IMR-90 (cell line): Measurements from ENCODE around the gene FSIP1. TPM values are rescaled to one million over a fixed set of nuclear protein-coding genes. Genes with fewer than 3 reads are reported as not detected.

Source experiments
- ATAC-seq: fragments of 200-7000 bp; cut with Tn5 transposase; 2 replicates; pipeline ENCODE4 v1.9.1; 2020; ENCODE audit warnings: low read depth, mild to moderate bottlenecking, moderate library complexity
- BruUV-seq: library from RNA; stranded (reverse); fragments of 400-500 nt; replicated peaks from 2 replicates; lab custom pipeline; 2021; lab: Mats Ljungman, UMichigan
- CTCF ChIA-PET: fragments of 300-600 bp; formaldehyde crosslinking; extraction: SDS; loops from one replicate; lab custom pipeline; 2021; ENCODE audit warnings: antibody characterized with exemption; lab: Yijun Ruan, JAX
- POLR2A ChIA-PET: fragments of 300-600 bp; sonication (Branson Sonifier 250); formaldehyde crosslinking; loops from one replicate; lab custom pipeline; 2022; ENCODE audit warnings: antibody characterized with exemption; ENCODE audit not compliant: unreplicated experiment; lab: Charles Lee
- DNase-seq: peaks from one replicate; pipeline ENCODE4 v3.0.0; 2013
- H2AFZ ChIP-seq: replicated peaks from 2 replicates; pipeline ENCODE3; 2013; ENCODE audit warnings: low read length, mild to moderate bottlenecking; ENCODE audit not compliant: poor library complexity
- H2AK5ac ChIP-seq: 2 replicates; pipeline ENCODE4 v1.6.1; 2013; ENCODE audit warnings: low read depth, low read length, inconsistent platforms
- H2AK9ac ChIP-seq: replicated peaks from 2 replicates; pipeline ENCODE3; 2013; ENCODE audit warnings: mild to moderate bottlenecking, low read depth, low read length, moderate library complexity; ENCODE audit not compliant: poor library complexity
- H2BK120ac ChIP-seq: 2 replicates; pipeline ENCODE4 v1.6.1; 2013; ENCODE audit warnings: low read depth, low read length, inconsistent platforms
- H2BK15ac ChIP-seq: 3 replicates; pipeline ENCODE4 v1.6.1; 2013; ENCODE audit warnings: low read depth, low read length, inconsistent platforms
- H2BK20ac ChIP-seq: 2 replicates; pipeline ENCODE4 v1.6.1; 2013; ENCODE audit warnings: low read depth, mild to moderate bottlenecking, inconsistent platforms, low read length, moderate library complexity
- H2BK5ac ChIP-seq: 2 replicates; pipeline ENCODE4 v1.6.1; 2013; ENCODE audit warnings: mild to moderate bottlenecking, low read depth, low read length, inconsistent platforms; ENCODE audit not compliant: poor library complexity, severe bottlenecking
- H3K14ac ChIP-seq: replicated peaks from 2 replicates; pipeline ENCODE4 v1.6.1; 2013; ENCODE audit warnings: low read depth, low read length, inconsistent platforms
- H3K18ac ChIP-seq: 2 replicates; pipeline ENCODE4 v1.6.1; 2013; ENCODE audit warnings: low read depth, low read length, control low read depth
- H3K23ac ChIP-seq: 2 replicates; pipeline ENCODE4 v1.6.1; 2013; ENCODE audit warnings: low read depth, low read length, inconsistent platforms
- H3K27ac ChIP-seq: 2 replicates; pipeline ENCODE4 v1.5.1; 2013; ENCODE audit warnings: mild to moderate bottlenecking, control low read depth, low read length; ENCODE audit not compliant: insufficient read depth
- H3K27me3 ChIP-seq: 2 replicates; pipeline ENCODE4 v1.6.1; 2013; ENCODE audit warnings: low read length; ENCODE audit not compliant: control insufficient read depth, insufficient read depth
- H3K36me3 ChIP-seq: 2 replicates; pipeline ENCODE4 v1.6.1; 2013; ENCODE audit warnings: low read length, mixed read lengths; ENCODE audit not compliant: control insufficient read depth, insufficient read depth
- H3K4ac ChIP-seq: 2 replicates; pipeline ENCODE4 v1.6.1; 2013; ENCODE audit warnings: low read depth, low read length, inconsistent platforms
- H3K4me1 ChIP-seq: 2 replicates; pipeline ENCODE4 v1.6.1; 2013; ENCODE audit warnings: low read length, mixed read lengths; ENCODE audit not compliant: control insufficient read depth, insufficient read depth
- H3K4me2 ChIP-seq: 2 replicates; pipeline ENCODE4 v1.6.1; 2013; ENCODE audit warnings: low read depth, mild to moderate bottlenecking, control low read depth, low read length, moderate library complexity
- H3K4me3 ChIP-seq: 2 replicates; pipeline ENCODE4 v1.5.1; 2013; ENCODE audit warnings: low read depth, mild to moderate bottlenecking, control low read depth, low read length, moderate library complexity; ENCODE audit not compliant: insufficient read depth
- H3K56ac ChIP-seq: 2 replicates; pipeline ENCODE4 v1.6.1; 2013; ENCODE audit warnings: low read length, inconsistent platforms; ENCODE audit not compliant: insufficient read depth; ENCODE audit errors: extremely low read depth
- H3K79me1 ChIP-seq, 2 experiments: 2 replicates each; pipeline ENCODE4 v1.6.1; 2013; ENCODE audit warnings: low read length in 2 of 2, inconsistent platforms in 1 of 2, low read depth in 1 of 2
- H3K9ac ChIP-seq: 2 replicates; pipeline ENCODE4 v1.6.1; 2013; ENCODE audit warnings: low read depth, low read length, control low read depth
- H3K9me1 ChIP-seq: 2 replicates; pipeline ENCODE4 v1.6.1; 2013; ENCODE audit warnings: low read length, inconsistent platforms; ENCODE audit not compliant: insufficient read depth
- H3K9me3 ChIP-seq: 2 replicates; pipeline ENCODE4 v1.6.1; 2013; ENCODE audit warnings: low read length; ENCODE audit not compliant: control insufficient read depth, insufficient read depth
- H4K20me1 ChIP-seq: 2 replicates; pipeline ENCODE4 v1.6.1; 2013; ENCODE audit warnings: low read length, inconsistent platforms; ENCODE audit not compliant: insufficient read depth
- H4K5ac ChIP-seq: 2 replicates; pipeline ENCODE4 v1.6.1; 2013; ENCODE audit warnings: mild to moderate bottlenecking, low read depth, low read length, control low read depth
- H4K8ac ChIP-seq, 2 experiments: 2 replicates each; pipeline ENCODE4 v1.6.1; 2013; ENCODE audit warnings: low read depth in 2 of 2, low read length in 2 of 2, control low read depth in 1 of 2, inconsistent platforms in 1 of 2
- H4K91ac ChIP-seq: 2 replicates; pipeline ENCODE4 v1.6.1; 2013; ENCODE audit warnings: low read depth, low read length, inconsistent platforms; ENCODE audit not compliant: insufficient read depth
- BHLHE40 ChIP-seq: fragments of 150-350 bp; IDR thresholded peaks from 2 replicates; pipeline ENCODE4 v1.6.1; 2016; ENCODE audit warnings: mild to moderate bottlenecking, low read depth, low read length
- CEBPB ChIP-seq: IDR thresholded peaks from 2 replicates; pipeline ENCODE4 v1.6.1; 2012; ENCODE audit warnings: low read depth, low read length, improper control_type of control experiment
- FOS ChIP-seq: fragments of 150-350 bp; IDR thresholded peaks from 2 replicates; pipeline ENCODE4 v1.6.1; 2016; ENCODE audit warnings: low read depth, low read length
- MAZ ChIP-seq: IDR thresholded peaks from 2 replicates; pipeline ENCODE4 v1.6.1; 2012; ENCODE audit warnings: low read depth, mild to moderate bottlenecking, low read length, improper control_type of control experiment, moderate library complexity, borderline replicate concordance
- MXI1 ChIP-seq: IDR thresholded peaks from 2 replicates; pipeline ENCODE4 v1.6.1; 2012; ENCODE audit warnings: low read depth, mild to moderate bottlenecking, low read length, moderate library complexity, borderline replicate concordance
- NFE2L2 ChIP-seq: fragments of 150-350 bp; IDR thresholded peaks from 2 replicates; pipeline ENCODE4 v1.6.1; 2016; ENCODE audit warnings: low read depth, mild to moderate bottlenecking, low read length
- RAD21 ChIP-seq: IDR thresholded peaks from 2 replicates; pipeline ENCODE4 v1.6.1; 2012; ENCODE audit warnings: low read length, improper control_type of control experiment
- RCOR1 ChIP-seq: IDR thresholded peaks from 2 replicates; pipeline ENCODE4 v1.6.1; 2012; ENCODE audit warnings: mild to moderate bottlenecking, low read length, improper control_type of control experiment; ENCODE audit not compliant: insufficient replicate concordance
- RFX5 ChIP-seq: IDR thresholded peaks from 2 replicates; pipeline ENCODE4 v1.8.0; 2012; ENCODE audit warnings: low read depth, mild to moderate bottlenecking, low read length, moderate library complexity
- WGBS, 2 experiments: methylation state at CpG; one replicate each; pipeline versions ENCODE4 v1.1.5 to v1.1.7; 2013; ENCODE audit warnings: missing lambda C conversion rate in 2 of 2; ENCODE audit not compliant: insufficient read length in 1 of 2; ENCODE audit errors: extremely low coverage in 2 of 2; 5-methylcytosine and 5-hydroxymethylcytosine counted together
- dilution Hi-C: fragments of 300-500 bp; cut with HindIII; formaldehyde crosslinking; loops from one replicate; pipeline ENCODE4 v1.14.3; 2018; ENCODE audit warnings: low sequenced_read_pairs; ENCODE audit not compliant: unreplicated experiment
- in situ Hi-C: fragments of 300-500 bp; cut with MboI; formaldehyde crosslinking; loops from 3 replicates; pipeline ENCODE4 v1.14.3; 2019; ENCODE audit warnings: low sequenced_read_pairs, inconsistent platforms, mixed read lengths
- intact Hi-C: fragments of 100-400 bp; cut with micrococcal nuclease; formaldehyde crosslinking; loops from 2 replicates; pipeline ENCODE4 v1.10.0; 2022
- polyA plus RNA-seq, 3 experiments: library from polyadenylated mRNA; depleted of rRNA; stranded (reverse); fragments of >200 nt; gene quantifications; 2 replicates each; pipeline ENCODE4 v1.2.3, GENCODE V29; 2012; ENCODE audit warnings: low replicate concordance in 1 of 3
- total RNA-seq: library from RNA; depleted of rRNA; stranded (reverse); fragments of >200 nt; gene quantifications from 2 replicates; pipeline ENCODE4 v1.2.3, GENCODE V29; 2012
- TF ChIP-seq, protein P1 (sequence below): fragments of 150-350 bp; IDR thresholded peaks from 2 replicates; pipeline ENCODE4 v1.6.1; 2016; ENCODE audit warnings: low read depth, mild to moderate bottlenecking, low read length, moderate library complexity, borderline replicate concordance
- TF ChIP-seq, protein P2 (sequence below): conservative IDR thresholded peaks from 2 replicates; pipeline ENCODE4 v1.5.1; 2012; ENCODE audit warnings: mild to moderate bottlenecking, low read depth, low read length, improper control_type of control experiment
- TF ChIP-seq, protein P3 (sequence below): fragments of 150-350 bp; IDR thresholded peaks from 2 replicates; pipeline ENCODE4 v1.6.1; 2017; ENCODE audit warnings: mild to moderate bottlenecking, antibody characterized with exemption, low read length, low read depth

FSIP1 gene
- total and polyA plus RNA-seq, 2 of the 4 experiments (the other 2 are of a cell fraction): 0.10 to 0.18 TPM

DNA sequence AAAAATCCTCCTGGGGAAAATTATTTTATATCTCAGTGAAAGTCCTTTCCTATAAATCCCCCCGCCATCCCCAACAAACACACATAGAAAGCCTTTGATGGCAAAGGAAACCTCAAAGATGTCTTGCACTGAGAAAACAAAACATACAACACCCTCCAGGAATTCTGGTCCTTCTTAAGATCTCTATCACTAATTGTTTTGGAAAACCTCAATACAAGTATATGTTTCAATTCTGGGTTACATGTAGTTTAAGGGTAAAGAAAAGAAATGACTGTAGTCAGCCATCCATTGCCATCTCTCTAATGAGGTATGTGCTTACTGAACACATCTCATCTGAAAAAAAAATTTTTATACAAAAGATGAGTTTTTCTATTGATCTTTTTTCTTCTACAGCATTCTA lies 97.3 kb downstream of the FSIP1 start:
- intact Hi-C loops: loop anchor here (10.0 kb wide), 2 partner anchors 249 to 511 kb away; partner anchors contain the start of gene EIF2AK4
- no peak overlapping the region for H2BK15ac ChIP-seq
- H3K4me1 ChIP-seq: peaks cover 3% of the 10 kb centered on the region
- H3K14ac ChIP-seq: no peak overlapping the region
- H2BK20ac ChIP-seq: no peak overlapping the region
- H3K18ac ChIP-seq: no peak overlapping the region
- no peak overlapping the region for H4K8ac ChIP-seq
- no peak overlapping the region for H3K23ac ChIP-seq
- H3K27ac ChIP-seq: no peak overlapping the region
- no peaks in the 10 kb centered on the region for H3K9me1 ChIP-seq
- in situ Hi-C loops: no loop called here
- H3K36me3 ChIP-seq: no peaks in the 10 kb centered on the region
- H2AK5ac ChIP-seq: no peak overlapping the region
- H4K20me1 ChIP-seq: no peaks in the 10 kb centered on the region
- H4K5ac ChIP-seq: no peak overlapping the region
- BruUV-seq: no TSS peak
- no peak for DNase-seq
- no CpG with 5 or more reads among the region's 1 CpG for WGBS, 2 experiments
- no peak for ATAC-seq
- H3K79me1 ChIP-seq: no peaks in the 10 kb centered on the region
- no peaks in the 10 kb centered on the region for H3K9me3 ChIP-seq
- no peak overlapping the region for H3K4ac ChIP-seq
- CTCF ChIA-PET: interaction anchor here (0.6 to 2.4 kb wide), 11 partner anchors 11 to 338 kb away, joined by 3 to 28 read pairs (median 3); no protein-coding TSS in a partner anchor
- no peaks in the 10 kb centered on the region for H3K27me3 ChIP-seq
- H2AK9ac ChIP-seq: no peak overlapping the region
- H3K9ac ChIP-seq: no peak overlapping the region
- POLR2A ChIA-PET: no interaction called here
- no peak overlapping the region for H2AFZ ChIP-seq
- H3K4me3 ChIP-seq: no peak overlapping the region
- H2BK5ac ChIP-seq: no peak overlapping the region
- dilution Hi-C loops: no loop called here
- no peak overlapping the region for H3K56ac ChIP-seq
- TF ChIP-seq NFE2L2: no peak
- TF ChIP-seq RAD21: no peak
- TF ChIP-seq, protein P1, sequence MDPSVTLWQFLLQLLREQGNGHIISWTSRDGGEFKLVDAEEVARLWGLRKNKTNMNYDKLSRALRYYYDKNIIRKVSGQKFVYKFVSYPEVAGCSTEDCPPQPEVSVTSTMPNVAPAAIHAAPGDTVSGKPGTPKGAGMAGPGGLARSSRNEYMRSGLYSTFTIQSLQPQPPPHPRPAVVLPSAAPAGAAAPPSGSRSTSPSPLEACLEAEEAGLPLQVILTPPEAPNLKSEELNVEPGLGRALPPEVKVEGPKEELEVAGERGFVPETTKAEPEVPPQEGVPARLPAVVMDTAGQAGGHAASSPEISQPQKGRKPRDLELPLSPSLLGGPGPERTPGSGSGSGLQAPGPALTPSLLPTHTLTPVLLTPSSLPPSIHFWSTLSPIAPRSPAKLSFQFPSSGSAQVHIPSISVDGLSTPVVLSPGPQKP: no peak
- no peak for TF ChIP-seq RCOR1
- TF ChIP-seq MAZ: no peak
- TF ChIP-seq MXI1: no peak
- TF ChIP-seq CEBPB: no peak
- TF ChIP-seq, protein P2, sequence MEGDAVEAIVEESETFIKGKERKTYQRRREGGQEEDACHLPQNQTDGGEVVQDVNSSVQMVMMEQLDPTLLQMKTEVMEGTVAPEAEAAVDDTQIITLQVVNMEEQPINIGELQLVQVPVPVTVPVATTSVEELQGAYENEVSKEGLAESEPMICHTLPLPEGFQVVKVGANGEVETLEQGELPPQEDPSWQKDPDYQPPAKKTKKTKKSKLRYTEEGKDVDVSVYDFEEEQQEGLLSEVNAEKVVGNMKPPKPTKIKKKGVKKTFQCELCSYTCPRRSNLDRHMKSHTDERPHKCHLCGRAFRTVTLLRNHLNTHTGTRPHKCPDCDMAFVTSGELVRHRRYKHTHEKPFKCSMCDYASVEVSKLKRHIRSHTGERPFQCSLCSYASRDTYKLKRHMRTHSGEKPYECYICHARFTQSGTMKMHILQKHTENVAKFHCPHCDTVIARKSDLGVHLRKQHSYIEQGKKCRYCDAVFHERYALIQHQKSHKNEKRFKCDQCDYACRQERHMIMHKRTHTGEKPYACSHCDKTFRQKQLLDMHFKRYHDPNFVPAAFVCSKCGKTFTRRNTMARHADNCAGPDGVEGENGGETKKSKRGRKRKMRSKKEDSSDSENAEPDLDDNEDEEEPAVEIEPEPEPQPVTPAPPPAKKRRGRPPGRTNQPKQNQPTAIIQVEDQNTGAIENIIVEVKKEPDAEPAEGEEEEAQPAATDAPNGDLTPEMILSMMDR: no peak
- TF ChIP-seq, protein P3, sequence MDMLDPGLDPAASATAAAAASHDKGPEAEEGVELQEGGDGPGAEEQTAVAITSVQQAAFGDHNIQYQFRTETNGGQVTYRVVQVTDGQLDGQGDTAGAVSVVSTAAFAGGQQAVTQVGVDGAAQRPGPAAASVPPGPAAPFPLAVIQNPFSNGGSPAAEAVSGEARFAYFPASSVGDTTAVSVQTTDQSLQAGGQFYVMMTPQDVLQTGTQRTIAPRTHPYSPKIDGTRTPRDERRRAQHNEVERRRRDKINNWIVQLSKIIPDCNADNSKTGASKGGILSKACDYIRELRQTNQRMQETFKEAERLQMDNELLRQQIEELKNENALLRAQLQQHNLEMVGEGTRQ: no peak
- no peak for TF ChIP-seq FOS
- no peak for TF ChIP-seq BHLHE40
- TF ChIP-seq RFX5: no peak
- no peak overlapping the region for H3K4me2 ChIP-seq
- no peak overlapping the region for H2BK120ac ChIP-seq
- H4K91ac ChIP-seq: no peak overlapping the region
